Measurements from ENCODE around the gene CCDC187. TPM values are rescaled to one million over a fixed set of nuclear protein-coding genes. Genes with fewer than 3 reads are reported as not detected.

CCDC187 gene
- total RNA-seq, 2 donors from 2014 or later, result not detected

DNA sequence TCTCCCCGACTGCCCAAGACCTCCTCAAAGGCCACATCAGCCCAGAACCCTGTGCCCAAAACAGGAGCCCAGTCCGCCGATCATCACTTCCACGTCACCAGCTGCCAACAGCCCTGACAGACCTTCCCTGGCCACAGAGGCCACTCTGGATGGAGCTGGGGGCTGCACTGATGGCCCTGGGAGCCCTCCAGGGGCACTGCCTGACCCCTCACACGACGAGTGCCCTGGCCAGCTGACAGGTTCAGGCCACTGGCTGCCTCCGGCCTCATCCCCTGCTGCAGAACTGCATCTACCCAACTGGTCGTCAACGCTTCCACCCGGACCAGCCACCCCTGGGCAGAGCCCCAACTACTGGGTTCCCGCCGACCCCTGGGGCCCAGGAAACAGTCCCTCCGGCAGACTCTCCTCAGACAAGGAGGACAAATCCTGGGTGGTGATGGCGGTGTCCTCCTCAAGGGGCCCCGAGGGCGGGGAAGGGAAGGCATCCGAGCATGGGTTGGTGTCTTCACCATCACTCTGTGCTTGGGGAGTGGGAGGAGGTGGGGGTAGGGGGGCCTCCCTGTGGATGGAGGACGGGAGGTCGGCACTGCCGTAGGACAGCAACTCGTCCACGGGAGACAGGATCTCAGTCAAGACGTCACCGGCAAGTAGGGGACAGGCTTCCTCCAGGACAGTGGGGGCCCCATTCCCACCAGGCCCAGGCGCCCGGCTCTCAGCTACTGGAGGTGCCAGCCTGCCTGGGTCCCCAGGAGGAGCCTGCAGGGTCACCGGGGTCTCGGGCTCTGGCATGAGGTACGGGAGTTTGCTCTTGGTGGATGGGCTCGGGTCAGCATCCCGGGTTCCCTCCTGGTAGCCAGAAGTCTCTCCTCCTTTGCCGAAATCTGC is 50.4 kb downstream of the CCDC187 start:
- no peaks in the 10 kb centered on the region for H3K4me1 Mint-ChIP-seq (ENCODE audit: low read depth)
- H3K36me3 Mint-ChIP-seq (ENCODE audit: insufficient read depth in 2 of 2), result no peaks in the 10 kb centered on the region
- DNase-seq (no peak), ATAC-seq (replicated peaks in 1 of 2) (no peak)
- no peak overlapping the region for H3K27ac Mint-ChIP-seq
- no peaks in the 10 kb centered on the region for H3K9me3 Mint-ChIP-seq
- H3K4me3 Mint-ChIP-seq, result no peak overlapping the region
- no peaks in the 10 kb centered on the region for H3K27me3 Mint-ChIP-seq (ENCODE audit: low read depth)

DNA sequence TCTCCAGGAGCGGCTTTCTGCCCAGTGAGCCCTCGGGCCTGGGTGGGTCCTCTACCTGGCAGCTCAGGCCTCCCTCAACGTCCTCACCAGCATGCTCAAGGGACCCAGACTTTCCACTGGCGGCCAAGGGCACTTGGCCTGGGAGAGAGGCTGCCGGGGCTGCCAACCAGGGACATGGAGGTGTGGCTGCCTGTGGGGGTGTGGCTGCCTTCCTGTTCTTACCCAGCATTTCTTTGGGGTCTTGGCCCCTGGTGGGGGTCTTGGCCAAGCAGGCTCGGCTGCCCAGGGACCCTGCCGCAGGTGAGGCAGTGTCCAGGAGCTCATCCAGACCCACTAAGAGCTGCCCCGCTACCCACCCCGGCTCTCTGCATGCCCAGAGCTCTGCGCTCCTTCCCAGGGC is 51.0 kb downstream of the CCDC187 start:
- no peaks in the 10 kb centered on the region for H3K9me3 Mint-ChIP-seq
- no peak overlapping the region for H3K27ac Mint-ChIP-seq
- H3K4me3 Mint-ChIP-seq, result no peak overlapping the region
- ATAC-seq (replicated peaks in 1 of 2) (no peak), DNase-seq (no peak)
- H3K27me3 Mint-ChIP-seq (ENCODE audit: low read depth), result no peaks in the 10 kb centered on the region
- H3K4me1 Mint-ChIP-seq (ENCODE audit: low read depth), result no peaks in the 10 kb centered on the region
- H3K36me3 Mint-ChIP-seq (ENCODE audit: insufficient read depth in 2 of 2), result no peaks in the 10 kb centered on the region

DNA sequence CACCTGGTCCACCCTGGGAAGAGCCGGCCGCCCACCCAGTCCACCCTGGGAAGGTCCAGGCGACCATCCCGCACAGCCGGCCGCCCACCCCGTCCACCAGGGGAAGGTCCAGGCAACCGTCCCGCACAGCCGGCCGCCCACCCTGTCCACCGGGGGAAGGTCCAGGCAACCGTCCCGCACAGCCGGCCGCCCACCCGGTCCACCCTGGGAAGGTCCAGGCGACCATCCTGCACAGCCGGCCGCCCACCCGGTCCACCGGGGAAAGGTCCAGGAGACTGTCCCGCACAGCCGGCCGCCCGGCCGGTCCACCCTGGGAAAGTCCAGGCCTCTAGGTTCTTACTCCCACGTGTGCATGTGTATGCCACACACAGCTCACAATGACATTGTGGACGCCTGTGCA is 51.6 kb downstream of the CCDC187 start:
- no peaks in the 10 kb centered on the region for H3K4me1 Mint-ChIP-seq (ENCODE audit: low read depth)
- no peaks in the 10 kb centered on the region for H3K27me3 Mint-ChIP-seq (ENCODE audit: low read depth)
- no peaks in the 10 kb centered on the region for H3K36me3 Mint-ChIP-seq (ENCODE audit: insufficient read depth in 2 of 2)
- DNase-seq (no peak), ATAC-seq (replicated peaks in 1 of 2) (no peak)
- H3K4me3 Mint-ChIP-seq, result no peak overlapping the region
- no peaks in the 10 kb centered on the region for H3K9me3 Mint-ChIP-seq
- H3K27ac Mint-ChIP-seq, result no peak overlapping the region

DNA sequence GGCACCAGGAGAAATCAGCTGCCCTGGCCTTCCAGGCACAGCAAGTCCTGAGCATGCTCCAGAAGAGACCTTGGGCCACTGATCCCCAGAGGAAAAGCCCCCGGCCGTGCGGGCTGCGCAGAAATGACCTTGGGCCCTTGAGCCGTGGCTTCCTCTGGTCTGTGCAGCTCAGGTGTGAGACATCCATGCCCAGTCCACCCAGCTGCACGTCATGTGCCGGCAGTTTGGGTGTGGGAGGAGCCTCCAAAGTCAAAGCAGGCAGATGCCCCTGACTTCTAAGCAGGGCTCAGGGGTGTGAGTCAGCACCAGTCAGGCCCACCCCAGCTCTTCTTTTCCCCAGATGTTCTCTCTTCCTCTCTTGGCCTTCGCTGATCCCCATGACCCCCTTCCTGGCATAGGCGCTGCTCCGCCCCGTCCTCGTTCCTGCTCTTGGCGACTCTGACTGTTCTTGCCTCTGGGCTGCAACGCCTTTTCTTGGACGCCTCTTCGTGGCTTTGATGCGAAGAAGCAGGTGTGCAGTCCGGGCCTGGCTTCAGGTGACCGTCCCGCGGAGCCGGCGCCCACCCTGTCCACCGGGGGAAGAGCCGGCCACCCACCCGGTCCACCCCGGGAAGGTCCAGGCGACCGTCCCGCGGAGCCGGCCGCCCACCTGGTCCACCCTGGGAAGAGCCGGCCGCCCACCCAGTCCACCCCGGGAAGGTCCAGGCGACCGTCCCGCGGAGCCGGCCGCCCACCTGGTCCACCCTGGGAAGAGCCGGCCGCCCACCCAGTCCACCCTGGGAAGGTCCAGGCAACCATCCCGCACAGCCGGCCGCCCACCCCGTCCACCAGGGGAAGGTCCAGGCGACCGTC is 52.4 kb downstream of the CCDC187 start:
- Mint-ChIP-seq H3K27ac (no peak overlapping the region), H3K4me1 (ENCODE audit: low read depth) (no peaks in the 10 kb centered on the region), H3K36me3 (ENCODE audit: insufficient read depth in 2 of 2) (no peaks in the 10 kb centered on the region), H3K4me3 (no peak overlapping the region), H3K27me3 (ENCODE audit: low read depth) (no peaks in the 10 kb centered on the region), H3K9me3 (no peaks in the 10 kb centered on the region)
- ATAC-seq (replicated peaks in 1 of 2), result no peak
- DNase-seq, result no peak

DNA sequence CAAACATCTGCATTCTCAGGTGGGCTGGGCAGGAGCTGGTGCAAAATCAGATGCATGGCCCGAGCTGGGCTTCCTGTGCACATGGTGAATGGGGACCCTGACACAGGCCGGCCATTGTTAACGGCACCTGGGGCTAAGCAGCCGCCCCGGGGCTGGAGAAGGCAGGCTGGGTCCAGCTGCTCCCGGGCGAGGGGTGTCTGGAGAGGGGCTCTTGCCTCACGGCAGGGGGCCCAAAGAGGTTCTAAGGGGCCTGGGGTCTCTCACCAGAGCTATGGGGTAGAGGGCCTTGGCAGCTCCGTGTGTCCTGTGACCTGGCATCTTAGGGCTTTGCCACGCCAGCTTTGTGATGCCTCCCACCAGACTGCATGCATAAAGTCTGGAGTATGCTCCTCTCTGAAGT is 53.2 kb downstream of the CCDC187 start:
- ATAC-seq (replicated peaks in 1 of 2) (no peak), DNase-seq (no peak)
- H3K4me3 Mint-ChIP-seq, result no peak overlapping the region
- H3K4me1 Mint-ChIP-seq (ENCODE audit: low read depth), result peaks cover 6% of the 10 kb centered on the region
- H3K27me3 Mint-ChIP-seq (ENCODE audit: low read depth), result no peaks in the 10 kb centered on the region
- no peaks in the 10 kb centered on the region for H3K9me3 Mint-ChIP-seq
- H3K27ac Mint-ChIP-seq, result no peak overlapping the region
- no peaks in the 10 kb centered on the region for H3K36me3 Mint-ChIP-seq (ENCODE audit: insufficient read depth in 2 of 2)

DNA sequence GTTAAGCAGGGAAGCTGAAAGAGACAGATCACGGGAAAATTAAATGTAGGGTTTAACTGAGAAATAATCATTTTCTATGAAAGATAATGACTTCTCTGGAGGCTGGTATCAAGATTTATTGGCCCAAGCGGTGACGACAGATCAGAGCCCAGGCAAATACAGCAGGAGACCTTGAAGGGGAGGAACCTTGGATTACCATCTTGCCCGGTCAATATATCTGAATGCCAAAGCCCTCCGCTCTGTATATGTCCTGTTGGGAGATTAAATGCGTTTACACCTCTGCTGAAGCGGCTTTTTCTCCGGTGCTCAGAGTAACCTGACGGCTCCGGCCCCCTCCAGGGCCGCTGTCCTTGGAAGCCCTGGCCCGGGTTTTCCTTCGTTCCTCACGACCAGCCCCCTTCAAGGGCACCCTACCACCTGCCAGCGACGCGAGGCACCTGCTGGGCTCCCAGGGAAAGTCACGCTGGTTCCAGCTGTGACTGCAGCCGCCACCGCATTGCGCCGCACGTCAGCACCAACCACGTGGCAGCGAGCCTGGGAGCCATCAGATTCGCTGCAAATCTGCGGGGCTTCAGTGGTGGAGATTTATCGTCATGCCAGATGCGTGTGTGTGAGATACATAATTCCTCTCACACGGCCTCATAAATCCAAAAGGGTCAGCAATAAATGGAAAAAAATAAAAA is 53.9 kb downstream of the CCDC187 start:
- no peaks in the 10 kb centered on the region for H3K27me3 Mint-ChIP-seq (ENCODE audit: low read depth)
- H3K36me3 Mint-ChIP-seq (ENCODE audit: insufficient read depth in 2 of 2), result peaks cover 0 to 1% of the 10 kb centered on the region in 2 donors
- no peak overlapping the region for H3K27ac Mint-ChIP-seq
- no peaks in the 10 kb centered on the region for H3K9me3 Mint-ChIP-seq
- ATAC-seq (replicated peaks in 1 of 2) (no peak), DNase-seq (no peak)
- H3K4me3 Mint-ChIP-seq, result no peak overlapping the region
- peaks cover 6% of the 10 kb centered on the region for H3K4me1 Mint-ChIP-seq (ENCODE audit: low read depth)

DNA sequence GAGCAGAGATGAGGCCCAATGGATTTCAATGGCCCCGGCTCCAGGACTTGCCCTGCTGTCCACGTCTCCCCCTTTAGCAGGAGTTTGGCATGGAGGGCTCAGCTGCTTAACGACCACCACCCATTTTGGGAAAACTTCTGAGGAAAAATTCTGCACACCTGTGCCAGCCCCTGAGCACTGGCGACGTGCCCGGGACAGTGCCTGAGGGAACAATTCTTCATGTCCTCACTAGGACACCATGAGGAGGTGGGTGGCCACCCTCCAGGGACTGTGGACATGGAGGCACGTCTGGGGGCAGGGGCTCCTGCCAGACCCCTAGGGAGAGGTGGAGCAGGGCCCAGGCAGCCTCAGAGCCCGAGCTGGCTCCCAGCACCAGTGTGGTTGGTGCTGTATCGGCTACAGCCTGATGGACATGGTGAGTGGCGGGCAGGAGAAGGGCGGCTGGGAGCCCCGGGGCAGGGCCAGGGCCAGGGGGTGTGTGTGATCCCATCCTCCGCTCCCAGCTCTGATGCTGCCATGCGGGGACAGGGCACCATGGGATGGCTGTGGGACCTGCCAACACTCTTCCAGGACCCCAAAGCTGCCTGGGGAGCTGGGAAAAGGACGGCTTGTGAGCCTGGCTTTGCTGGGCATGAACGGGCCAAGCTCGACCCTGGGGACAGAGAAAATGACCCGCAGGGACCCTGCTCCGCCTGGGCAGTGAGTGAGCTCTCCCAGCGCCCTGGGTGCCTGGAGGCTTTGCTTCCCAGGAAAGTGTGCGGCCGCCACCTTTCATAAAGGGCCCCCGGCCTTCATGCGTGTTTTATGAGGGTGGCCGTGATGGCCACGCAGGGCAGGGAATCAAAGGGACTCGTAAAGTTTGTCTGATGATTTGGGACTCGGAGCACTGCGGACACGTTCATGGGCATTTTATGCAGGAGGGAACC is 54.7 kb downstream of the CCDC187 start:
- H3K4me1 Mint-ChIP-seq (ENCODE audit: low read depth), result peaks cover 14% of the 10 kb centered on the region
- DNase-seq, result no peak
- H3K36me3 Mint-ChIP-seq (ENCODE audit: insufficient read depth in 2 of 2), result peaks cover 3 to 6% of the 10 kb centered on the region in 2 donors
- no peaks in the 10 kb centered on the region for H3K27me3 Mint-ChIP-seq (ENCODE audit: low read depth)
- no peak overlapping the region for H3K27ac Mint-ChIP-seq
- H3K4me3 Mint-ChIP-seq, result no peak overlapping the region
- H3K9me3 Mint-ChIP-seq, result no peaks in the 10 kb centered on the region
- ATAC-seq (replicated peaks in 1 of 2), result no peak

DNA sequence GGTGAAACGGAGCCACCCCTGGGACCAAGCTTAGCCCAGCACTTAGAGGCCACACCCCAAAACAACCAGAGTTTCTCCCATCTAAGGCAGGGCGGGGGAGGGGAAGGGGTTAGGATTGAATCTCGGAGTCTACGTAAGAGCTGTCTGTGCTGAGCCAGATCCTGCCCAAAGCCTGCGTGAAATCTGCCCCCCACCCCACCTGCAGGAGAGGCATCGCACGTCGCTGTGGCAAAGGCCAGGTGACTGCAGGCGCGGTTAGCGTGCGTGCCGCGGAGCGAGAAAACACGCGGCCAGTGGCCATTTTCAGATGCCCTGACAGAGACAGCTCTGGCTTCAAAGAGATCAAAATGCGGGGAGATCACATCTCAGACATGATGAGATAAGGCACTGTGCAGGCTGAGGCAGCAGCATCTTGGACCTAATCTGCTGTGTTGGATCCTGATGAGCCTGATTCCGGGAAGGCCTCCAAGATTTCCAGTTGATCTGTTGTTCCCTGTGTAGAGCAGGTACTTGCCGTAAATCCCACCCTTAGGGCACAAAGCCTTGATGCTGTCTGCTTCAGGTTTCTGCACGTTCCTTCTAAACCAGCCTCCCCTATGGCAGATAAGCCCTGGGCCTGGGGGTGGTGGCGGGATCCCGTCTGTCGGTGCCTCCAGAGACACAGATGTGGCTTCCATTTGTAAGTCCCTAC is 55.8 kb downstream of the CCDC187 start:
- Mint-ChIP-seq H3K4me3 (no peak overlapping the region), H3K36me3 (ENCODE audit: insufficient read depth in 2 of 2) (peaks cover 3 to 6% of the 10 kb centered on the region in 2 donors), H3K4me1 (ENCODE audit: low read depth) (peaks cover 25% of the 10 kb centered on the region), H3K27me3 (ENCODE audit: low read depth) (no peaks in the 10 kb centered on the region), H3K27ac (no peak overlapping the region), H3K9me3 (no peaks in the 10 kb centered on the region)
- no peak for ATAC-seq (replicated peaks in 1 of 2)
- no peak for DNase-seq

DNA sequence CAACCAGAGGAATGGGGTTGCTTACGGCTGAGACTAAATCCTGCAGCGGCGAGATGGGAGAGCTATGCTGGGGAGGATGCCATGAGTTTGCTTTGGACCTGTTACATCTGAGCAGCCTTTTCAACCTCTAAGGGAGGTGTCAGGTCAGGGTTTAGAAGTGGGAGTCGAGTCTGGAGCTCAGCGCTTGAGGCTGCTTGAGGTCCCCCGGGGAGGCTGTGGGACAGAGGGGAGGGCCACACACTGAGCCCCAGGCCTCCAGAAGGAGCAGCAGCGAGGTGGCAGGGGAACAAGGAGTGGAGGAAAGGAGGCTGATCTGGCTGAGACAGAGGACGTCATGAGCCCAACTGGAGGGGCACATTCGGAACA is 56.4 kb downstream of the CCDC187 start:
- no peak overlapping the region for H3K4me3 Mint-ChIP-seq
- peaks cover 3 to 6% of the 10 kb centered on the region in 2 donors for H3K36me3 Mint-ChIP-seq (ENCODE audit: insufficient read depth in 2 of 2)
- no peak for ATAC-seq (replicated peaks in 1 of 2)
- DNase-seq, result no peak
- H3K27me3 Mint-ChIP-seq (ENCODE audit: low read depth), result no peaks in the 10 kb centered on the region
- no peaks in the 10 kb centered on the region for H3K9me3 Mint-ChIP-seq
- H3K27ac Mint-ChIP-seq, result no peak overlapping the region
- peaks cover 31% of the 10 kb centered on the region for H3K4me1 Mint-ChIP-seq (ENCODE audit: low read depth)

DNA sequence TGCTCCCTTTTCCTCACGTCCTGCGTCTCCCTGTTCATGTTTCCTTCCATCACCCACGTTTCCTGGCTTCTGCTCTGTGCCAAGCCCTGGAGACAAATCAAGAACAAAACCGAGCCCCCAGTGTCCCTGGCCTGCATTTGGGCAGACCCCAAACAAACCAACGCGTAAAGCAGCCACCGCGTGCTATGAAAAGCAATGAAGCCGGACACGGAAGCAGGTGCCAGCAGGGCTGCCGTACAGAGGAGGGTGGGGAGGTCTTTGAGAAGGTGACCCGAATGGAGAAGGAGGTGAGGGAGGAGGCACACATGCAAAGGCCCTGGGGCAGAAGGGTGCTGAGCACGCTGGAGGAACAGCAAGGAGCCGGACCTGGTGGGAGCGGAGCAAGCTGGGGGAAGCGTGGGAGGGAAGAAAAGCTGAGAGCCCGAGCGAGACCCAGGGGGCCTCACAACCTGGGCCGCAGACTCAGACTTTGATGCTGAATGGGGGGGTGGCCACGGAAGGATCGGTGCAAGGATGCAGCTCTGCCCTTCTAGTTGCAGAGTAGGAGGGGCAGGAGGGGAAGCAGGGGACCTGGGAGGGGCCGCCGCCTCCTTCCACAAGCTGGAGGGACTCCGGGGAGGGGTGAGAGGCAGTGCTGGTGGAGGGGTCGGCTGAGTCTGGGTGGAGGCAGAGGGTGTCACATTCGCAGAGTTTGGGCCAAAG is 56.9 kb downstream of the CCDC187 start:
- Mint-ChIP-seq H3K36me3 (ENCODE audit: insufficient read depth in 2 of 2) (peaks cover 3 to 6% of the 10 kb centered on the region in 2 donors), H3K9me3 (no peaks in the 10 kb centered on the region), H3K27me3 (ENCODE audit: low read depth) (no peaks in the 10 kb centered on the region), H3K27ac (no peak overlapping the region), H3K4me1 (ENCODE audit: low read depth) (peaks cover 33% of the 10 kb centered on the region), H3K4me3 (no peak overlapping the region)
- no peak for ATAC-seq (replicated peaks in 1 of 2)
- DNase-seq, result no peak

DNA sequence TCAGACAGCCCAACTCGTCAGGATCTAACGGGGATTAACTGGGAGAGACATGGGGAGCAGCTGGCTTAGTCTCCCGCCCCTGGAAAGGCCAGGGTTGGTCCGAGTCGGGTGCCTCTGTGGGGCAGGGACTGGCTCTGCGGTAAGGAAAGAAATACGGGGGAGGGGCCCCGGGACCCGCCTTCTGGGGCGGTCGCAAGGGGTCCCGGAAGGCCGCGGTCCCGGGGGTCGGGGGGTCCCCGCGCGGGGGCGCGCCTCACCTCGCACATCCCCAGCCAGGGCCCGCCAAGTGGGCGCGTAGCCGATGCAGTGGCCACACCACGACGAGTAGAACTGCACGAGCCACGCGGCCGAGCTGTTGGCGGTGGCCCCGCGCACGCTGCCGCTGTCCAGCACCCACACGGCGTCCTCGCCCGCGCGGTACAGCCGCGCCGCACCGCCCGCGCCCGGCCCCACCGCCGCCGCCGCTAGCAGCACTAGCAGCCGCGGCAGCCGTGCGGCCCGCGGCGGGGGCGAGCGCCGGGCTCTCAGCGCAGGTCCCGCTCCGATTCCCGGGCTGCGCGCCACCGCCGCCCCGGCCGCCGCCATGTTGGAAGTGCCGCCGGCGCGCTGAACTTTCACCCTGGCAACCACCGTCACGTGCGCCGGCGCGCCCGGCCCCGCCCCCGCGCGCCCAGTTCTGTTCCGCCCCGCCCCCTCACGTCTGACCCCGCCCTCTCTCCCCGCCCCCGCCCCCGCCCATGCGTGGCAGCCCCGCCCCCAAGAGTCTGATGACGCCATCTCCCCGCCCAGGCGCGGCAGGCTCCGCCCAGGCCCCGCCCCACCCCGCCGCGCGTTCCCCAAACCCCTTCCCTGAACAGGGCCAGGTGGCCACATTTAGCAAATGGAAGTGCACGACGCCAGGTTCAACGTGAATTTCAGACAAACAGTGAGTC is 58.4 kb downstream of the CCDC187 start, which contains the start of gene QSOX2:
Gene QSOX2 (minus strand): TSS at position 594 of the 932 bp plus-strand sequence. CDS start 9 bp downstream, at position 585.
- Mint-ChIP-seq H3K4me1 (ENCODE audit: low read depth) (peaks cover 42% of the 10 kb centered on the region), H3K27me3 (ENCODE audit: low read depth) (no peaks in the 10 kb centered on the region), H3K27ac (peak within 1 kb of the TSS; percentile 70), H3K36me3 (ENCODE audit: insufficient read depth in 2 of 2) (peaks cover 3 to 9% of the 10 kb centered on the region in 2 donors), H3K9me3 (no peaks in the 10 kb centered on the region), H3K4me3 (peak within 1 kb of the TSS; percentile 92 to 98)
- DNase-seq, result peak; percentile 88 to 90
- ATAC-seq (replicated peaks in 1 of 2), result peak; percentile 61 to 64
